Glomerular endothelial cell (primary cell): ENCODE data around the gene MTLN. TPM values are rescaled to one million over a fixed set of nuclear protein-coding genes. Genes with fewer than 3 reads are reported as not detected.
"Not testable (repeated sequence)": the region's sequence is repeated elsewhere in the genome, so short reads cannot be mapped to it uniquely, and the experiment has no call there.

Experiments
- DNase-seq: peaks from one replicate; pipeline ENCODE4 v3.0.0-alpha.2; 2011; ENCODE audit warnings: low read depth, low spot score; ENCODE audit errors: extremely low read depth
- total RNA-seq: library from RNA; depleted of rRNA; stranded (reverse); fragments of >200 nt; gene quantifications from 2 replicates; pipeline ENCODE4 v1.2.3, GENCODE V29; 2015

The MTLN gene
- total RNA-seq, 1 donor from 2014 or later = 66.7 TPM

- DNase-seq = no peak
Measured at GRCh38 chr2:110204408-110205385, 7.7 kb downstream of the MTLN start, which contains the start of gene NPHP1. NPHP1 (minus strand) TSS chr2:110205013; CDS start chr2:110204968, 45 bp downstream.

GRCh38 chr2:110198016-110198415 lies 14.3 kb downstream of the MTLN start:
- no peak for DNase-seq

GRCh38 chr2:110197452-110197851 lies 14.9 kb downstream of the MTLN start:
- DNase-seq = no peak

GRCh38 chr2:110190169-110190568 lies 22.2 kb downstream of the MTLN start:
- DNase-seq = not testable (repeated sequence)

- DNase-seq = no peak
Measured at GRCh38 chr2:110182449-110182848, 29.9 kb downstream of the MTLN start.

GRCh38 chr2:110180036-110180435 lies 32.3 kb downstream of the MTLN start:
- DNase-seq = no peak

GRCh38 chr2:110173523-110173922 lies 38.8 kb downstream of the MTLN start:
- DNase-seq = no peak

GRCh38 chr2:110172506-110172905 lies 39.8 kb downstream of the MTLN start:
- no peak for DNase-seq

- DNase-seq = no peak
Measured at GRCh38 chr2:110170102-110170501, 42.2 kb downstream of the MTLN start.

- DNase-seq = no peak
Measured at GRCh38 chr2:110167326-110168000, 44.9 kb downstream of the MTLN start.

GRCh38 chr2:110166266-110166665 lies 46.1 kb downstream of the MTLN start:
- no peak for DNase-seq

Other genes with a start within 250 kb of the MTLN start
- 94.9 and 197 TPM in 2 replicates for gene MALL, start 96.7 kb downstream of the MTLN start, total RNA-seq
- gene NPHP1, start 7.5 kb downstream of the MTLN start, total RNA-seq = 2.7 and 5.2 TPM in 2 replicates